LNCaP clone FGC (cell line): Measurements from ENCODE around the gene CIPC.

Experiments
- DNase-seq: peaks from one replicate; pipeline ENCODE4 v3.0.0-alpha.2; 2011; ENCODE audit warnings: low read depth
- H3K4me3 ChIP-seq: 2 replicates; pipeline ENCODE4 v1.5.1; 2011; ENCODE audit warnings: mild to moderate bottlenecking, low read depth, low read length, control low read depth
- TF ChIP-seq, protein P1 (sequence below): IDR thresholded peaks from 2 replicates; pipeline ENCODE4 v1.5.1; 2012; ENCODE audit warnings: mild to moderate bottlenecking; ENCODE audit not compliant: control insufficient read depth, insufficient read depth; ENCODE audit errors: extremely low read depth

CIPC gene, protein sequence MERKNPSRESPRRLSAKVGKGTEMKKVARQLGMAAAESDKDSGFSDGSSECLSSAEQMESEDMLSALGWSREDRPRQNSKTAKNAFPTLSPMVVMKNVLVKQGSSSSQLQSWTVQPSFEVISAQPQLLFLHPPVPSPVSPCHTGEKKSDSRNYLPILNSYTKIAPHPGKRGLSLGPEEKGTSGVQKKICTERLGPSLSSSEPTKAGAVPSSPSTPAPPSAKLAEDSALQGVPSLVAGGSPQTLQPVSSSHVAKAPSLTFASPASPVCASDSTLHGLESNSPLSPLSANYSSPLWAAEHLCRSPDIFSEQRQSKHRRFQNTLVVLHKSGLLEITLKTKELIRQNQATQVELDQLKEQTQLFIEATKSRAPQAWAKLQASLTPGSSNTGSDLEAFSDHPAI

DNA sequence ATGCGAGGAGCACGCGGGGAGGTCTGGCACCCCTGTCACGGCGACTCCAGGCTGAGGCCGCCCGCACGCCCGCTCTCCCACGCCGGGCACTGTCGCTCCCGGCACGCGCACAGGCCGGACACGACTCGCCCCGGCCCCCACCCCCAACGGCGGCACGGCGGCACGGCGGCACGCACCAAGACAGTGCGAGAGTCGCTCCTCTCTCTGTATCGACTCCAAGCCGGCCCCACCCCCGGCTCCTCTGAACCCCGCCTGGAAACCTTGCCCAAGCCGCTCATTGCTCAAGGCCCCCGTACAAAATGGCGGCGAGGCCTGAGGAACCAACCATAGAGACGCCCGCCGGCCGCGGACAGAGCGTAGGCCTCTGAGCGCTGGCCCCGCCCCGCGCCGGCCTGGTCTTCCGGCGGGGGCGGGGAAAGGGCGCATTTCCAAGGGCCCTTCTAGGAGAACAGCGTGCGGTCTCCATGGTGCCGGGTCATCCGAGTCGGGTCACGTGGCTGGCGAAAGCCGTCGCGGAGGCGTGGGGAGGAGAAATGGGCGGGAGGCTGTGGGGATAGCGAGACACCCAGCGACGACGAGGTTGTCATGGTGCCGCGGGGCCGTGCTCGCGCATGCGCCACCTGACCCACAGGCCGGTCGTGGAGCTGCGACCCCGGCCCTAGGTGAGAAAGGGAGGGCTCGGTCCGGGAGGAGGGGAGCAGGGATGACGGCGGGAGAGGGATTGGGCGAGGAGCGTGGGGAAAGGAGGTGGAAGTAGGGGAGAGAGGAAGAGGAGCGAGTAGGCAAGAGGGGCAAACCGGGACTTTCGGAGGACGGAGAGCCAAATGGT, at the start of gene CIPC:
CIPC (plus strand) TSS at position 559 of the 829 bp plus-strand sequence. CDS start 7,451 bp downstream, outside the sequence.
- TF ChIP-seq, protein P1, sequence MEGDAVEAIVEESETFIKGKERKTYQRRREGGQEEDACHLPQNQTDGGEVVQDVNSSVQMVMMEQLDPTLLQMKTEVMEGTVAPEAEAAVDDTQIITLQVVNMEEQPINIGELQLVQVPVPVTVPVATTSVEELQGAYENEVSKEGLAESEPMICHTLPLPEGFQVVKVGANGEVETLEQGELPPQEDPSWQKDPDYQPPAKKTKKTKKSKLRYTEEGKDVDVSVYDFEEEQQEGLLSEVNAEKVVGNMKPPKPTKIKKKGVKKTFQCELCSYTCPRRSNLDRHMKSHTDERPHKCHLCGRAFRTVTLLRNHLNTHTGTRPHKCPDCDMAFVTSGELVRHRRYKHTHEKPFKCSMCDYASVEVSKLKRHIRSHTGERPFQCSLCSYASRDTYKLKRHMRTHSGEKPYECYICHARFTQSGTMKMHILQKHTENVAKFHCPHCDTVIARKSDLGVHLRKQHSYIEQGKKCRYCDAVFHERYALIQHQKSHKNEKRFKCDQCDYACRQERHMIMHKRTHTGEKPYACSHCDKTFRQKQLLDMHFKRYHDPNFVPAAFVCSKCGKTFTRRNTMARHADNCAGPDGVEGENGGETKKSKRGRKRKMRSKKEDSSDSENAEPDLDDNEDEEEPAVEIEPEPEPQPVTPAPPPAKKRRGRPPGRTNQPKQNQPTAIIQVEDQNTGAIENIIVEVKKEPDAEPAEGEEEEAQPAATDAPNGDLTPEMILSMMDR = no peak
- peak within 1 kb of the TSS; percentile 95 for H3K4me3 ChIP-seq
- DNase-seq = peak; percentile 98

DNA sequence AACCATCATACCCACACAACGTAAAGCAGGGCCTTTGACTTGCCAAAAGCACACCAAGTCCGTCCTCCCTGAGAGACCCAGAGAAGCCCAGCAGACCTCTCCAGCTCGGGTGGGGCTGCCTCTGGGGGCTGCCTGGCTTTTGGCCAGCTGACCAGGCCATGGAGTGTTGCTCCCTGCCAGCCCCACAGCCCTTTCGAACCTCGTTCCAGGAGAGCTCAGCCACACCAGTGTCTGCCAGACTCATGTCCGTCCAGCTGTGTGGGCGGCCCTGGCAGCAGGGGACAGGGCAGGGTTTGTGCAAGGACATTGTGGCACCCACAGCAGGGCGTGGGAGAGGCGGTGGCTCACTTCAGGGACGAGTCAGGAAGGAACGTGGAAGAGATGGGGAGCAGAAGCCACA, 46.9 kb upstream of the CIPC start:
- DNase-seq = no peak
- H3K4me3 ChIP-seq = no peak overlapping the region
- TF ChIP-seq, protein P1 = no peak

DNA sequence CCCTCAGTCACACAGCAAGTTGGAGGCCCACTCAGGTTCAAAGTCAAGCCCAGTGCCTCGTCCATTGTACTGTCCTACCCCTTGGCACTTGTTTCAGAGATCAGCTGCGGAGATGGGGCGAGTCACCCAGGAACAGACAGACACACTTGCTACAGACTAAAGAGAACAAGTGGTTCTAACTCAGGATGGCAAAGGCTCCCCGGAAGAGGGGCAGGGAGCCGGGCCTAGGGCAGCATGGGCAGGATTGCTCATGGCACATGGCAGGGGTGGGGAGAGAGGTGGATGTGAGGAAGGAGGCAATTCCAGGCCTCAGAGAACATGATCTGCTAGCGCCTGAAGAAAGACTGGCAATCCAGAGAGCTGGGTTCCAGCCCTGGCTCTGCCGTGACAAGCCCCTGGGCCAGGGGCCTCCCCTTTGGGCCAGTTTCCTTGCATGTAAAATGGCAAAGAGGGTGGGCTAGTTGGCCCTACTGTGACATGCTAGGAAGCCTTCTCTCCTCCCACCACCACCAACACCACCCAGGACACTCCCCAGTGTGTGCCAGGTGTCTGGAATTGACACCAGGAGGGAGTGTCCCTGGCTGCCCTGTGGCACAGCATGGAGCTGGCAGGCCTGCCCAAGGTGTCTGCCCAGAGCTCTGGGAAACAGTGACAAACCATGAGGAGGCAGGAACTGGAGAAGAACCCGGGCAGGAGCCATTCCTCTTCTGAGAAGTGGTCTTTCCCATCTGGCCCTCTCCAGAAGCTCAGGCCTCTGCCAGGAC, 45.6 kb upstream of the CIPC start:
- no peak overlapping the region for H3K4me3 ChIP-seq
- no peak for DNase-seq
- TF ChIP-seq, protein P1 = no peak

DNA sequence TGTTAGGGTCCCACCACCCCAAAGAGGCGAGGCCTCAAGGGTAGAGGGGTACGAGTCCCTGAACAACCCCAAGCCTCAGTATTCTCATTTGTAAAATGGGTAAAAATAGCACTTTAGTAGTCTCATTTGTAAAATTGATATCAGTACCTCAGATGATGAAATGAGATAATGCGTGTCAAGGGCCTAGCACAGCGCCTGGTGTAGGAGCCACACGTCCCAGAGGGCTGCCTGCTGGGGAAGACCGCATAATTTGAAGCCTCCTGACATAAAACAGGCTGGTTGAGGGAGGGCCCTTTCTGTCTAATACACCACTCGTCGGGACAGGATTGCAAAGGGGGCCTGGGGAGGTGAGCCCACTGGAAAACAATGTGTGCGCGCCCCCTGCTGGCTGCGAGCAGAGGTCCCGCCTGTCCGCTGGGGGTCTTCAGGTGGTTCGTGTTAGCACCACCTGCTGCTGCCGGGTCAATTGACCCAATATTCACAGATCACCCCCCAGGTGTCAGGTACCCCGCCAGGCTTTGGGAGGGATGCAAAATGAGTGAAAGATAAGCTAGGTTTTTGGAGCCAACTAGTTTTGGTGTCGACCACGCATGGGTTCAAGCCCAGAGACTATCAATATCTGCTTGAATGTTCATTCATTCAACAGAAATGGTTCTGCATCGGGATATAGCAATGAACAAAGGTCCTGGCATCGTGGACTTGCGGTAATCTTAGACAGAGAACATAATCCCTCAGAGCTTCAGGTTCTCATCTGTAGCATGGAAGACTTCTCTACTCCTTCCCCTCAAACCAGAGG, 44.8 kb upstream of the CIPC start:
- TF ChIP-seq, protein P1 = peak; percentile 11; the same call in 1 of the 2 replicates
- H3K4me3 ChIP-seq = no peak overlapping the region
- DNase-seq = no peak

DNA sequence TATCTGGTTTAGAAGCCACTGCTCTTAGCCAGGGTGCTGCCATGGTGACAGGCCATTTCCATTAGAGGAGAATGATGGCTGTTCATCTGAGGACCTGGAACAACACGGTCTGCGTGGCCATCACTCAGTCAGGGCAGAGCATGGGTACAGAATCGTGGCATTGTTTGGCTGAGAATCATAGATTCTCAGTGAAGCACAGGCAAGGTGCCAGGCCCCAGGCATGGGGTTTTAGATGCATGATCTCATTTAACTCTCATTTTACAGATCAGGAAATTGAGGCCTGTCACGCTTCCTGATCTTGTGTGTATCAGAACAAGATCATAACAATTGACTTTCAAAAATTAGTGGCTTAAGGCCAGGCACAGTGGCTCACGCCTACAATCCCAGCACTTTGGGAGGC, 42.8 kb upstream of the CIPC start:
- H3K4me3 ChIP-seq = no peak overlapping the region
- TF ChIP-seq, protein P1 = no peak
- DNase-seq = no peak

DNA sequence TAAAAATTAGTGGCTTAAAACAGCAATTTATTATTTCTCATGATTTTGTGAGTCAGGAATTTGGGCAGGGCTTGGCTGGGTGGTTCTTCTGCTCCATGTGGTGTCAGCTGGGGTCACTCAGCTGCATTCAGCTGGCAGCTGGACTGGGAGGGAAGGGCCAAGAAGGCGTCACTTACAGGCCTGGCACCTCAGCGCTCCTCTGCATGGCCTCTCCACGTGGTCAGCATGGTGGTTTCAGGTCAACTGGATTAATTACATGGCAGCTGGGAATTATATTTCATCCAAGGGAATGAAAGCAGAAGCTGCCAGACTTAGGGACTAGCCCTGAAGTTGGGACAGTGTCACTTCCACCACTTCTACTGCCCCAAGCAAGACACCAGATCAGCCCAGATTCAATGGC, 42.1 kb upstream of the CIPC start:
- no peak for DNase-seq
- TF ChIP-seq, protein P1 = no peak

More for the DNA sequence above, 42.1 kb upstream of the CIPC start:
- no peak overlapping the region for H3K4me3 ChIP-seq
